ENCODE measurements around the gene BORCS6. TPM values are rescaled to one million over a fixed set of nuclear protein-coding genes. Genes with fewer than 3 reads are reported as not detected.

Gene BORCS6
- total and polyA plus RNA-seq, 2 of the 13 experiments (the other 11 are each of a cell fraction or from before 2014, with no cell fraction given) = 2.0 to 5.1 TPM

- TF ChIP-seq SNAI1 (CRISPR knock-in tag; IDR thresholded peaks at IDR 0.05; ENCODE audit: borderline replicate concordance) (0 out of 2 replicates have a peak, but pooled peaks have one; percentile 63), ZNF350 (CRISPR knock-in tag; IDR thresholded peaks at IDR 0.05; ENCODE audit: borderline replicate concordance, low read depth) (no peak), ZNF775 (CRISPR knock-in tag; IDR thresholded peaks at IDR 0.05; ENCODE audit: borderline replicate concordance) (no peak; the same call in 1 of the 2 replicates), ZNF577 (CRISPR knock-in tag; IDR thresholded peaks at IDR 0.05; ENCODE audit: borderline replicate concordance, low read depth) (no peak), RXRB (CRISPR knock-in tag; IDR thresholded peaks at IDR 0.05; ENCODE audit: borderline replicate concordance) (peak; percentile 92), ZHX2 (IDR thresholded peaks at IDR 0.05; ENCODE audit: low read depth) (peak; percentile 26; the same call in 1 of the 2 replicates), ZHX2 (CRISPR knock-in tag; IDR thresholded peaks at IDR 0.05; ENCODE audit: borderline replicate concordance) (peak; percentile 97), ZSCAN25 (CRISPR knock-in tag; IDR thresholded peaks at IDR 0.05) (no peak; the same call in 1 of the 2 replicates), KDM5A (IDR thresholded peaks at IDR 0.05; ENCODE audit: borderline replicate concordance, low read length) (no peak), ZNF484 (CRISPR knock-in tag; IDR thresholded peaks at IDR 0.05; ENCODE audit: borderline replicate concordance, low read depth) (no peak), NFAT5 (CRISPR knock-in tag; IDR thresholded peaks at IDR 0.05) (no peak)
- TF ChIP-seq, protein P1, sequence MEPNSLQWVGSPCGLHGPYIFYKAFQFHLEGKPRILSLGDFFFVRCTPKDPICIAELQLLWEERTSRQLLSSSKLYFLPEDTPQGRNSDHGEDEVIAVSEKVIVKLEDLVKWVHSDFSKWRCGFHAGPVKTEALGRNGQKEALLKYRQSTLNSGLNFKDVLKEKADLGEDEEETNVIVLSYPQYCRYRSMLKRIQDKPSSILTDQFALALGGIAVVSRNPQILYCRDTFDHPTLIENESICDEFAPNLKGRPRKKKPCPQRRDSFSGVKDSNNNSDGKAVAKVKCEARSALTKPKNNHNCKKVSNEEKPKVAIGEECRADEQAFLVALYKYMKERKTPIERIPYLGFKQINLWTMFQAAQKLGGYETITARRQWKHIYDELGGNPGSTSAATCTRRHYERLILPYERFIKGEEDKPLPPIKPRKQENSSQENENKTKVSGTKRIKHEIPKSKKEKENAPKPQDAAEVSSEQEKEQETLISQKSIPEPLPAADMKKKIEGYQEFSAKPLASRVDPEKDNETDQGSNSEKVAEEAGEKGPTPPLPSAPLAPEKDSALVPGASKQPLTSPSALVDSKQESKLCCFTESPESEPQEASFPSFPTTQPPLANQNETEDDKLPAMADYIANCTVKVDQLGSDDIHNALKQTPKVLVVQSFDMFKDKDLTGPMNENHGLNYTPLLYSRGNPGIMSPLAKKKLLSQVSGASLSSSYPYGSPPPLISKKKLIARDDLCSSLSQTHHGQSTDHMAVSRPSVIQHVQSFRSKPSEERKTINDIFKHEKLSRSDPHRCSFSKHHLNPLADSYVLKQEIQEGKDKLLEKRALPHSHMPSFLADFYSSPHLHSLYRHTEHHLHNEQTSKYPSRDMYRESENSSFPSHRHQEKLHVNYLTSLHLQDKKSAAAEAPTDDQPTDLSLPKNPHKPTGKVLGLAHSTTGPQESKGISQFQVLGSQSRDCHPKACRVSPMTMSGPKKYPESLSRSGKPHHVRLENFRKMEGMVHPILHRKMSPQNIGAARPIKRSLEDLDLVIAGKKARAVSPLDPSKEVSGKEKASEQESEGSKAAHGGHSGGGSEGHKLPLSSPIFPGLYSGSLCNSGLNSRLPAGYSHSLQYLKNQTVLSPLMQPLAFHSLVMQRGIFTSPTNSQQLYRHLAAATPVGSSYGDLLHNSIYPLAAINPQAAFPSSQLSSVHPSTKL (CRISPR knock-in tag; IDR thresholded peaks at IDR 0.05) = peak; percentile 92
Measured at GRCh38 chr17:8173056-8173870, 16.7 kb downstream of the BORCS6 start (continued).

Data from HepG2 (cell line).